Stomach (tissue), 4 donors: Measurements from ENCODE around the gene LRCH1.

Source experiments
- CTCF ChIP-seq, 7 experiments: fragments of 450-650 bp in 4 of 7; fragments of 200-600 bp in 3 of 7; sonication (generic) in 3 of 7; IDR thresholded peaks; one replicate each; pipeline ENCODE4 v1.5.1; 2016 to 2019; ENCODE audit warnings: antibody characterized with exemption in 7 of 7, control low read depth in 2 of 7, mild to moderate bottlenecking in 1 of 7
- POLR2AphosphoS5 ChIP-seq, 3 donors: sonication (generic); formaldehyde crosslinking; IDR thresholded peaks; one replicate each; pipeline ENCODE4 v1.6.1; 2016; ENCODE audit warnings: antibody characterized with exemption in 3 of 3

GRCh38 chr13:46633416-46633815 is 80.4 kb downstream of the LRCH1 start:
- TF ChIP-seq CTCF (IDR thresholded peaks at IDR 0.05), result no peak
- TF ChIP-seq POLR2AphosphoS5 (IDR thresholded peaks at IDR 0.05), result no peak
